HG02973 (cell line): Measurements from ENCODE around the gene NSUN2.
"Not testable (repeated sequence)": the region's sequence is repeated elsewhere in the genome, so short reads cannot be mapped to it uniquely, and the experiment has no call there.

Experiments used
- ATAC-seq: cut with Tn5 transposase; IDR thresholded peaks from one replicate; pipeline ENCODE4 v1.9.1; 2021; ENCODE audit warnings: moderate library complexity; ENCODE audit not compliant: unreplicated experiment

NSUN2 gene

DNA sequence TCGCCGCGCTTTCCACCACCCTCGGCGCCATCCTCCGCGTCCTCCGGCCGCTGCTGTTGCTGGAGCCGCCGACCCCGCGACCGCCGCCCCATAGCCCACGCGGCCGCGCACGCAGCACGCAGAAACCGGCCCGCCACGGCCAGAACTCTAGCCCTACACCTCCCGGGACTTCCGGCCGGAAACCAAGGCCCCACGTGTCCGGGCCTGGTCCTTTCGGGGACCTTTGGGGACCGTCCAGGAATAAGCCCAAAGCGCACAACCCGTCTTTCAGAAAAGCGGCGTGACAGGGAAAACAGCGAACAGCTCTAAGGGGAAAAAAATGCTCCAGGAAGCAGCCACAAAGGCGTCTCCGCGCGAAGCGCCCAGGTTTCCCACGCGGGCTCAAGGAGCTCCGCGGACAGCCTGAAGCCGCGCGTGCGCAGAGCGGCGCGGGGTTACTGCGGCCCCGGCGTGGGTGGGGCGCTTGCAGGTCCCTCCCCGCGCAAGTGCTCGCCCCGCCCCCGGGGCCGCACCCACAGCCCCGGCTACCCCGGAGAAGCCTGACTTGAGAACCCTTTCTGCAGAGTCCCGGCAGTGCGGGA, at the start of gene NSUN2, which contains the start of gene SRD5A1:
TSS of gene NSUN2 (minus strand) at position 157 of the 581 bp plus-strand sequence. CDS start at position 92, 65 bp downstream.
TSS of gene SRD5A1 (plus strand) at position 553 of the 581 bp plus-strand sequence. CDS start 137 bp downstream, outside the sequence.
- peak; percentile 80 for ATAC-seq

DNA sequence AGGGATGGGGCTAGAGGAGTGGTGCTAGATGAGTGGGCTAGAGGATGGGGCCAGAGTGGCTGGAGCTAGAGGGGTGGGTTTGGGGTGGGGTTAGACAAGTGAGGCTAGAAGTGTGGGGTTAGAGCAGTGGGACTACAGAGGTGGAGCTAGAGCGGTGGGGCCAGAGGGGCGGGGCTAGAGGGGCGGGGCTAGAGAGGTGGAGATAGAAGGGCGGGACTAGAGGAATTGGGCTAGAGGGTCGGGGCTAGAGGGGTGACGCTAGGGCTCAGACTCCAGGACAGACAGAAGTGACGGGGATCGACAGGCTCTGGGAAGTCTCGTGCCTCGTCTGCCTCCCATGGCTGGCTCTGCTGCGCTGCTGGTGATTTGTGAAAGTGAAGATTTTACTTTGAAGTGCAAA, 49.4 kb upstream of the NSUN2 start:
- ATAC-seq, result no peak

DNA sequence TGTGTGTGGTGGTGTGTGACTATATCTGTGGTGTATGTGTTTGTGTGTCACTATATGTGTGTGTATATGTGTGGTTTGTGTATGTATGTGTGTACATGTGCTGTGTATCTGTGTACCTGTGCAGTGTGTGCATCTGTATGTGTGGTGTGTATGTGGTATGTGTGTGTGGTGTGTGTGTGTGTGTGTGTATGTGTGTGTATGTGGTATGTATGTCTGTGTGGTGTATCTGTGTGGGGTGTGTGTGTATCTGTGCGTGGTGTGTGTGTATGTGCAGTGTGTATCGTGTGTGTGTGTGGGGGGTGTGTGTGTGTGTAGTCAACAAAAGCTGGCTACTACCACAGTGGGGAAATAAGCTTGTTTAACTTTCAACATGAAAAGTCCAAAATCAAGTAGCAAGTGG, 48.8 kb upstream of the NSUN2 start:
- ATAC-seq, result no peak

DNA sequence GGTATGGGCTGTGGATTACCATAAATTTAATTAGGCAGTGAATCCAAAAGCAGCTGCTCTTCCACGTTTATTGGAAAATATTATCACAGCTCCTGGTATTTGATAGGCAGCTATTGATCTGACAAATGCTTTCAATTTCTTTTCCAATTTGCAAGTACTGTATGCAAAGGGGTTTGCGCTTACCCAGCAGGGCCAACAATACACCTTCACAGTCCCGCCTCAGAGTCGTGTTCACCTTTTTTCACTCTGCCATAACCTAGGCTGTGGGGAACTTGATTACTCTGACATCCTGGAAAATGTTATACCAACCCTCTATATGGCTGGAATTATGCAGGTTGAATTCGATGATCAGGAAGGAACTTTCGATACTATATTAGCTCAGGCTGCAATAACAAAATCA, 48.1 kb upstream of the NSUN2 start:
- no peak for ATAC-seq

DNA sequence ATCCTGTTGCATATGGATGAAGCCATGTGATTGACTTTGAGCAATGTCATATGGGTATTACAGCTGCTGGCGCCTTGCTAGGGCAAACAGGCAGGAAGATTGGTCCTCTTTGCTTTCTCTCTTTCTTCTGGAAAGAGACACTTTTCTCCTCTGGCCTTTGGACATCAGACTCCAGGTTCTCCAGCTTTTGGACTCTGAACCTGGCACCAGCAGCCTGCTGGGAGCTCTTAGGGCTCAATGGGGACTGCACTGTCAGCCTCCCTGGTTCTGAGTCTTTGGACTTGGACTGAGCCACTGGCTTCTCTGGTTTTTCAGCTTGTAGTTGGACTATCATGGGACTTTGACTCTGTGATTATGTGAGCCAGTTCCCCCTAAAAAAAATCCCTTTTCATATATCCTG, 45.5 kb upstream of the NSUN2 start:
- ATAC-seq, result no peak

DNA sequence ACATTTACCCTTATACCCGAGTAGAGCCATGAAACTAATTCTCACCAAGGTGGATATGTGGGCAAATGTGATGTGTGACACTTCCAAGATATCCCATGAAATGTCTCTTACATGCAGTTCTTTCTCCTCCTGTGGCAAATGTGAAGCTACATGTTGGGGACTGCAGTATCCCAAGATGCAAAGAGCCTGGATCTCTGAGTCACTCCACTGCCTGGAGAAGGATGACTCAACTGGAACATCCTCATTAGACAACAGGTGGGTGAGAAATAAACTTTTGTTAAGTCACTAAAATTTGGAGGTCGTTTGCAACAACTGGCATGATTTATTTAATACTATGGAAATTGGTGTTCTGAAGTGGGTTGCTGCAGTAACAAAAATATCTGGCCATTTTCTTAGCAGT, 43.9 kb upstream of the NSUN2 start:
- no peak for ATAC-seq

DNA sequence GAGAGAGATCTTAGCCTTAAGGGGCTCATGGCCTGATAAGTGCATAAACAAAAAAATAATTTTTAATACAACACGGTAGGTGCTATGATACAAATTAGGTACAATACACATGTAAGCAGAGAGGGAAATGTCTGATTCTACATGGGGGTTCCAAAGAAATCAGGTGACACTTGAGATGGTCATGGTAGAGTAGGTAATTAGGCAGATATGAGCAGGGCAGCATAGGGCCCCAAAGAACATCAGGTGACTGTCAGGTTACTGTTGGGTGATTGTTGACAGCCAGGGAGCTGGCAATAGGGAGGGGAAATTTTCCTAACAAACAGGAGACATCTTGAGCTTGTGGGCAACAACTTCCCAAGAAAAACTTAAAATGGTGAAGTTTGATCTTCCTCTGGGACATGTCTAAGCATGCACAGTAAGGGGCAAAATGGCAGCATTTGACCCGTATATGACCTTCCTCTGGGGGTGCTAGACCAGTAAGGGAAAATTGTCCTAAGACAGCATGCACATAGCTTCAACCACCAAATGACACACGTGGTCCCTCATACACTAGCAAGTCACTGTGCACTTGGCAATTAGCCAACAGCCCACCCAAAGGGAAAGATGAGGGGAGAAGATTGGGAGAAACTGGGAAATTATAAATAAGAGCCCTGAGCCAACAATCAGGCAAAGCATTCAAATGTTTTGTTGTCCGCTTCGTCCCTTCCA, 43.1 kb upstream of the NSUN2 start:
- no peak for ATAC-seq

DNA sequence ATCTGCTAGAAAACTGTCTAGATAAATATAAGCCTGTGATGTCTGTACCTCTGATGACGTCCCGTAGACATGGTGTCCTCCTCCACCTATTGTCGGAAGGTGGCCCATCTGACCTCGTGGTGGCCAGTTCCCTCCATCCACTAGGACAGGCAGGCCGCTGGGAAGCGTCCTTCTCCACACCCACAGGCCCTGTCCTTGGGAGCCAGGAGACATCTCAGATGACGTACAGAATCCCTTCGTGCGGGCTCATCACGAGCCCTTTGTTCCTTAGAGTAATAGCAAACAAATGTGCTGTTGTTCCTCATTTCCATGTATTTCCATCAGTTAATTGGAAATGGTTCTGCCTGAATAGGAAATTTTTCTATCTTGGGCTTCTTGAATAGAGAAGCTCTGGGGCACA, 42.0 kb upstream of the NSUN2 start:
- ATAC-seq, result no peak

DNA sequence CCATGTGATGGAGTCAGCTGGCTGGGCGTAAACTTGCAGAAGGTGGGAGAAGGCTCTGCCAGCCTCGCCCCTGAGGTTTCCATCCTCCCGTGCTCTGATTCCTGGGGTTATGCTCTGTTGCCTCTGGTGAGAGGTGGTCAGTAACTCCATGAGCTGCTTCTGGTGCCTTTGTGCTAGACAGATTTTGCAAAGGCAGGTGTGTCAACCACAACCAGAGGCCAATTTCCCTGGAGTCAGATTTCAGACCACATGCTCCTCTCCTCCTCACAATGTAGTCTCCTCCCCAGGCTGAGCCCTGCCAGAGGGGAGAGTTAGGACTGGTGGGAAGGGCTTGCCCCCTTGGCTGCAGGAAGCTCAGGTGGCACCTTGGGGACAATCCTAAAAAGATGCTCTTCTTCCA, 41.6 kb upstream of the NSUN2 start:
- ATAC-seq, result no peak

DNA sequence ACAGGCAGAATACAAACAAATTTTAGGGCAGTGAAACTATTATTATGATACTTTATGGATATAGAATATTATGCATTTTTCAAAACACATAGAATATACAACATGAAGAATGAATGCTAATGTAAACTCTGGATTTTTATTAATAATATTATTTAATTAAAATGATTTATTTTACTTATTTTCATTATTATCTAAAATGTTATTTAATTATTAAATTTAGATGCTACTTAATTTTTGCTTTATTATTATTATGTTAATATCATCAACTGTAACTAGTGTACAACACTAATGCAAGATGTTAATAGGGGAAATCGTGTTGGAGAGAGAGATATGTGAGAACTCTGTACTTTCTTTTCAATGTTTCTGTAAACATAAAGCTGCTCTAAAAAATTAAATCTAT, 41.1 kb upstream of the NSUN2 start:
- ATAC-seq, result no peak

DNA sequence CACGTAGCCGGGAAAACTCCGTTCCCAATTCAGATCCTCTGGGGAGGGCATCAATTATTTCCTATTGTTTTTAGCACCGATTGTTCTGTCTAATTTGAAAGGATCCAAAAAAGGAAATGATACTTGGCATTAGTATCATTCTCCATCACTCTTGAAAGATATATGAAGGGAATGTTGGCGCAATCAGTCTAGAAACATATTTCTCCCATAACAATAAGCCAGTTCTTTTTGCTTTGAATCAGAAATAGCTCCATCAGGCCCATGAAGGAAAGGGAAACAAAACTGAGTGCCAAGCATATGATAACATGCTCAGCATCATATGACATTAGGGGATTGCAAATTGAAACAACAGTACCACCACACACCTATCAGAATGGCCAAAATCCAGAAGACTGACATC, 40.2 kb upstream of the NSUN2 start:
- no peak for ATAC-seq

DNA sequence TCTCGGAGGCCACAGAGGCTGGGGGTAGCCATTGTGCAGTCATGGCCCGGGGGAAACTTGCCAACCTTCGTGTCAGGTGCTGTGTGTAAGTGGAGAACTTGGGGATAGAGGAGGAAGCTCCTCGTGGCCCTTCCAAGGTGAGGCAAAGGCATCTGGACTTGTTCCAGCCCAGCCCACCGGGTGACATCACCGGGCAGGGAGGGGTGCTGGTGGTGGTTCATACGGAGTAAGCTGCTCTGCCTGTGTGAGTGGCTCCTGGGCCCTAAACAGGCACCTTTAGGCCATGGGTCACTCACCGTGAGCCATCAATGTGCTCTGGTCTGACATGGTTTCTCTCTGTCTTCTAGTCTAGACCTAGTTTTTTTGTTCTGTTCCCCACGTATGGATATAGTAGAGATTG, 35.9 kb upstream of the NSUN2 start:
- ATAC-seq, result not testable (repeated sequence)

DNA sequence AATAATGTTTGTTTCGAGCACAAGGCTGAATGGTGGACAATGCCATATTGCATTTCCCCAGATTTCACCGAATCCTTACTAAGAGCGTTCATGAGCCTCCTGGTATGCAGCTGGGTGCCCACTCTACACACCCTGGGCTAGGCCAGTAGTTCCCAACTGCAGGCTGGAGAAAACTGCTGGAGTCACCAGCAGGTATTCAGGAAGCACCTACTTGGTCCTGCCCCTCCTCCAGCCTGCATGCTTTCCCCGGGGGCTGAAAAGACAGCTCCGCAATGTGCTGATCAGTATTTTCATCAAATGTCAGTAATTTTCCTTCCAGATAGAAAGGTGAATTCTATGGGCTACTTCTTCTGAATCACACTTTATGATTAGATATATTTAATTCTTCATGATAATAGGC, 34.8 kb upstream of the NSUN2 start:
- ATAC-seq, result no peak

DNA sequence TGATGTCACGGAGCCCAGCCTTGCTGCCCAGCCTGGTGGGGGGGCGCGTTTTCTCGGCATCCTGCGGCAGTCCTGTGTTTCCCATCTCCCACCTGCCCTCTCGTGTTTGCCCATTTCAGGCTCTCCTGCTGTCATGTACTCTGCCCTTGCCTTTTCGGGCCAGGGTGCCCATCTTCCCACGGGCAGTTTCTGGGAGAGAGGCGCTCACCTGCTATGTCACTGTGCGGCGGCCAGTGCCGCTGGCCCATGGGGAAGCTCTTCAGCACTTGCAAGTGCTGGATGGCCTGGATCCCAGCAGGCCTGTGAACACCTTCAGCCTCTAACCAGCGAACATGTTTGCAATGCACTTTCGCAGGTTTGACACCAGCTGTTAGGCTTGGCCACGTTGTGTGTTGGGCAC, 33.9 kb upstream of the NSUN2 start:
- ATAC-seq, result no peak

DNA sequence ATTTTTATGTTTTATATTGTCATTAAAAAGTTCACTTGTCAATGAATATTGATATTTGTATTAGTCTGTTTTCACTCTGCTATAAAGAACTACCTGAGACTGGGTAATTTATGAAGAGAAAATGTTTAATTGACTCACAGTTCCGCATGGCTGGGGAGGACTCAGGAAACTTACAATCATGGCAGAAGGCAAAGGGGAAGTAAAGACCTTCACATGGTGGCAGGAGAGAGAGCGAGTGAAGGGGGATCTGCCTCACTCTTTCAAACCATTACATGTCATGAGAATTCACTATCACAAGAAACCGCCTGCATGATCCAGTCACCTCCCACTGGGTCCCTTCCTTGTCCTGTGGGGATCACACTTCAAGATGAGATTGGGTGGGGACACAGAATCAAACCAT, 27.8 kb upstream of the NSUN2 start:
- ATAC-seq, result peak; percentile 31

DNA sequence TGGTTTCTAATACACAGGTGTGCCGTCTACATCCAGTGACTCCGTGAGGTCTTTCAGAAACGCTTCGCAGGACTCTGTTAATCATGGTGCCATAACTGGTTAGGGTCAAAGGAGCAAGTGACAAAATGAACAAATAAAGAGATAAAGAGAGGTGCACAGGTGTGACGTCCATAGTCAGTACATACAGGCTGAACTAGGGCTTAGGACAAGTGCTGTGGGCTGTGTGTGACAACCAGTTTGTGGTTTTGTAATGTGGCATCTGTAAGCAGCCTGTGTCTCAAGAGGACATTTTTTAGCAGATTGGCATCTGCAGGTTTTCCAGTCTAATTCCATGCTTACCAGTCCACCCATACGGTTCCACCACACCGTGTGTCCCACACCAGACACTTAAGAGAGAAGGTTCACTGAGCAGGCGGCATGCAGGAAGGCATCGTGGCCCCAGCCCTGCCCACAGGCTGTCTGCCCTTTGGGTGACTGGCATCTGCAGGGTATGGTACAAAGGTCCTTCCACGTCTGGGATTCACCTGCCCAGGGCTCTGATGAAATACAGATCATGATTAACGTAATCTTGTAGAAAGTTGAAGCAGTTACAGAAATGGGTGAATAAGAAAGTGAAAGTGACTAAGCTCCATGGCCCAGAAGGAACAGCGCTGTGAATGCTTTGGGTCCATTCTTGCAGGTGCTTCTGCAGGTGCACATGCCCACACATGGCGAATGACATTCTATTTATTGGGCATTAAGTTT, 27.3 kb upstream of the NSUN2 start:
- peak; percentile 86 for ATAC-seq

DNA sequence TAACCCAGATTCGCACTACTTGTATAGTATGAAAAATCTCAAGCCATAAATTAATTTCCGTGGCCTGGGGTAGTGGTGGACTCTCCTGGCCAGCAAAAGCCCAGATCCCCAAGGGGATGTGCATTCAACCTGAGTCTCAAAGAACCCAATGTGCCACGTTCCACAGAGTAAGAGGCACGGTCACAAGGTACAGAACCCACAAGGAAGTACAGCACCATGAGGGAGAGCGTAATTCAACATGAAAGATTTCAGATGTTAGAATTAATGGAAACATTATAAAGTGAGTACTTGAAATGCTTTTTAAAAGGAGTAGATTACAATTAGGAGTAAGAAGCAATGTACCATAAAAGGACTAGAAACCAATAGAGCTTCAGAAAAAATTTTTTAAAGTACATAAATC, 23.8 kb upstream of the NSUN2 start:
- no peak for ATAC-seq

DNA sequence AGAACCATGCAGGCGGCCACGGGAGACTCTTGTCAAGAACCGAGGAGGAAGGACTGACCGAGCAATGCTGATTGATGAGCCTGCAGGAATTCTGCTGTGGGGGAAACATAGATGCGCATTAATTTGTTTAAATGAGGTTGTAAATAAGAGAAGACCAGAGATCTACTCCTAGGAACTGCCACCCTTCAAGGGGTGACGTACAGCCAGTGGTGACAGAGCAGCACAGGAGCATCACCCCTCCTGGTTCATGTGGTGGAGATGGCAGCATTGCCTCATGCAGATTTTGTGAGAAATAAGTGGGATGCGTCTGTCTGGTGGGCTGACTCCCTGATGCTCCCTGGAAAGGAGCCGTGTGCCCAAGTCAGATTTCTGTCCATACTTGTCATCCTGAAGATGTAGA, 22.6 kb upstream of the NSUN2 start:
- no peak for ATAC-seq

DNA sequence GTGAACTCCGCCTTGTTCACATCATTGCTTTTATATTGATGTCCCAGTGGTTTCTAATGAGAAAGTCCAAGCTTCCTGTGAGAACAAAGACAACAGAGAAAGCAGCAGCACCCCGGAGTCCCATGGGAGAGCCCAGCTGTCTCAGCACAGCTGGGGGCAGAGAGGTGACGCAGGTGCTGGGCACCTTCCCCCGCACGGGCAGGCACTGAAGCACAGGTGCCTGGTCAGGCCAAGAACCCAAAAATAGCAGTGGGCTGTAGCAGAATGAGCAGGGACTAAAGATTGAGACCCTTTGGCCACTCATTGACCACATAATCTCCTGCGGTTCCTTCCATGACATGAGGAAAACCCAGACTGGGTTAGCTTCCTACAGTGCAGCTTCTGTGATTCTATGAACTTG, 19.2 kb upstream of the NSUN2 start:
- peak; percentile 93 for ATAC-seq

DNA sequence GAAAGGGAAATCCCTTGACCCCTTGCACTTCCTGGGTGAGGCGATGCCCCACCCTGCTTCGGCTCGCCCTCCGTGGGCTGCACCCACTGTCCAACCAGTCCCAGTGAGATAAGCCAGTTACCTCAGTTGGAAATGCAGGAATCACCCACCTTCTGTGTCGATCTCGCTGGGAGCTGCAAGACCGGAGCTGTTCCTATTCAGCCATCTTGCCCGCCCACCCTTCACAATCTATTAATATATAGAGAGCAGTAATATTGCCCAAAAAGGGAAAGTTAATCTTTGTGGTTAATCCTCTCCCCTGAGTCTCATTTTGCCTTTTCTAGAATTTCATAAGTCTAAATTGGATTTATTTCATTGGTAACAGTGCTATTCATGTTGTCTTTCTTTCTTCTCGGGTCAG, 16.8 kb upstream of the NSUN2 start:
- ATAC-seq, result no peak

DNA sequence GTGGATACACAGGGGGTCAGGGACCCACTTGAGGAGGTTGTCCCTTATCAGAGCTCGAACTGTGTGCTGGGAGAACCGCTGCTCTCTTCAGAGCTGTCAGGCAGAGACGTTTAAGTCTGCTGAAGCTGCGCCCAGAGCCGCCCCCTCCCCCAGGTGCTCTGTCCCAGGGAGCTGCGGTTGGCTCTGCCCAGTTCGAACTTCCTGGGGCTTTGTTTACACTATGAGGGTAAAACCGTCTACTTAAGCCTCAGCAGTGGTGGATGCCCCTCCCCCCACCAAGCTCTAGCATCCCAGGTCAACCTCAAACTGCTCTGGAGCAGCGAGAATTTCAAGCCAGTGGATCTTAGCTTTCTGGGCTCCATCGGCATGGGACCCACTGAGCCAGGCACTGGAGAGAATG, 16.3 kb upstream of the NSUN2 start:
- ATAC-seq, result no peak
